HFF-Myc (cell line): ENCODE measurements around the gene TNKS1BP1.
A peak's percentile ranks its signal among the peaks of the same experiment; 100 is the strongest.

Experiments used
- DNase-seq: peaks from one replicate; pipeline ENCODE4 v3.0.0-alpha.2; 2011; ENCODE audit warnings: low read depth; ENCODE audit errors: extremely low read depth
- H3K4me3 ChIP-seq: replicated peaks from 2 replicates; pipeline ENCODE4 v1.5.1; 2011; ENCODE audit warnings: low read depth, mild to moderate bottlenecking, control low read depth, low read length
- CTCF ChIP-seq: IDR thresholded peaks from 2 replicates; pipeline ENCODE4 v1.5.1; 2012; ENCODE audit warnings: mild to moderate bottlenecking, low read depth, low read length, control low read depth; ENCODE audit errors: missing control alignments

The TNKS1BP1 gene

GRCh38 chr11:57323855-57324153 lies 948 bp downstream of the TNKS1BP1 start:
- H3K4me3 ChIP-seq, result peak overlapping the region; percentile 80
- no peak for TF ChIP-seq CTCF
- no peak for DNase-seq

GRCh38 chr11:57323167-57323854 lies 1.4 kb downstream of the TNKS1BP1 start:
- peak overlapping the region; percentile 80 for H3K4me3 ChIP-seq
- DNase-seq, result no peak
- no peak for TF ChIP-seq CTCF

- no peak for TF ChIP-seq CTCF
- DNase-seq, result peak; percentile 94
- H3K4me3 ChIP-seq, result peak overlapping the region; percentile 80
Measured at GRCh38 chr11:57322256-57323166, 2.2 kb downstream of the TNKS1BP1 start.

GRCh38 chr11:57321388-57322255 lies 3.1 kb downstream of the TNKS1BP1 start:
- DNase-seq, result no peak
- no peak for TF ChIP-seq CTCF
- peak overlapping the region; percentile 80 for H3K4me3 ChIP-seq

GRCh38 chr11:57320719-57321387 lies 3.9 kb downstream of the TNKS1BP1 start:
- no peak for DNase-seq
- TF ChIP-seq CTCF, result no peak
- peak overlapping the region; percentile 80 for H3K4me3 ChIP-seq

GRCh38 chr11:57320067-57320718 lies 4.6 kb downstream of the TNKS1BP1 start:
- no peak for TF ChIP-seq CTCF
- no peak for DNase-seq
- no peak overlapping the region for H3K4me3 ChIP-seq
